CD4-positive, alpha-beta memory T cell (primary cell): ENCODE measurements around the gene KLHDC9. TPM values are rescaled to one million over a fixed set of nuclear protein-coding genes. Genes with fewer than 3 reads are reported as not detected.

Experiments
- CTCF ChIA-PET: fragments of 350-600 bp; sonication (Branson Sonifier 250); formaldehyde crosslinking; loops from one replicate; lab custom pipeline; 2021; ENCODE audit warnings: inconsistent platforms; ENCODE audit not compliant: partially characterized antibody; lab: Charles Lee
- POLR2A ChIA-PET: fragments of 350-600 bp; sonication (Branson Sonifier 250); formaldehyde crosslinking; loops from one replicate; lab custom pipeline; 2021; ENCODE audit not compliant: partially characterized antibody; lab: Charles Lee
- DNase-seq, 5 donors: peaks; one replicate each; pipeline versions ENCODE4 v3.0.0 to v3.0.0-alpha.2; 2020 to 2022; ENCODE audit warnings: mixed read lengths in 1 of 5
- H3K27ac ChIP-seq: one replicate; pipeline ENCODE4 v1.7.0; 2013; ENCODE audit warnings: low read depth, low read length
- H3K27me3 ChIP-seq: 2 replicates; pipeline ENCODE4 v1.7.0; 2013; ENCODE audit warnings: mild to moderate bottlenecking, low read length, moderate library complexity; ENCODE audit not compliant: insufficient read depth
- H3K36me3 ChIP-seq: 2 replicates; pipeline ENCODE4 v1.7.0; 2013; ENCODE audit warnings: mild to moderate bottlenecking, low read length, moderate library complexity; ENCODE audit not compliant: insufficient read depth
- H3K4me1 ChIP-seq: 2 replicates; pipeline ENCODE4 v1.7.0; 2013; ENCODE audit warnings: mild to moderate bottlenecking, low read length, moderate library complexity; ENCODE audit not compliant: insufficient read depth
- H3K4me3 ChIP-seq, 2 donors: one replicate each; pipeline ENCODE4 v1.7.0; 2013; ENCODE audit warnings: low read length in 2 of 2, mild to moderate bottlenecking in 1 of 2
- H3K9me3 ChIP-seq, 2 donors: one replicate each; pipeline ENCODE4 v1.7.0; 2013; ENCODE audit warnings: low read length in 2 of 2, control low read depth in 1 of 2; ENCODE audit not compliant: control insufficient read depth in 1 of 2
- H3K27ac Mint-ChIP-seq, 7 donors: one replicate each; pipeline ENCODE4 v1.8.0; 2020 to 2021; ENCODE audit warnings: mixed read lengths in 7 of 7, mild to moderate bottlenecking in 6 of 7, inconsistent platforms in 3 of 7, moderate library complexity in 3 of 7
- H3K27me3 Mint-ChIP-seq, 2 donors: one replicate each; pipeline ENCODE4 v1.8.0; 2020 to 2021; ENCODE audit warnings: mixed read lengths in 2 of 2
- H3K36me3 Mint-ChIP-seq, 2 donors: one replicate each; pipeline ENCODE4 v1.8.0; 2020 to 2021; ENCODE audit warnings: mixed read lengths in 2 of 2, inconsistent platforms in 1 of 2, mild to moderate bottlenecking in 1 of 2
- H3K4me1 Mint-ChIP-seq, 4 donors: one replicate each; pipeline ENCODE4 v1.8.0; 2020 to 2021; ENCODE audit warnings: mixed read lengths in 4 of 4, mild to moderate bottlenecking in 1 of 4
- H3K4me3 Mint-ChIP-seq, 8 donors: one replicate each; pipeline ENCODE4 v1.8.0; 2020 to 2021; ENCODE audit warnings: mixed read lengths in 8 of 8, mild to moderate bottlenecking in 7 of 8, moderate library complexity in 6 of 8, inconsistent platforms in 3 of 8
- H3K9me3 Mint-ChIP-seq, 8 donors: one replicate each; pipeline ENCODE4 v1.8.0; 2020 to 2021; ENCODE audit warnings: mixed read lengths in 8 of 8, mild to moderate bottlenecking in 5 of 8, inconsistent platforms in 3 of 8, moderate library complexity in 1 of 8
- intact Hi-C: fragments of 100-400 bp; cut with micrococcal nuclease; formaldehyde crosslinking; loops from one replicate; pipeline ENCODE4 v1.15.1; 2023
- polyA plus RNA-seq, 2 donors: library from polyadenylated mRNA; unstranded; fragments of 300-500 nt; fragmentation: Illumina TruSeq; gene quantifications; one replicate each; pipeline ENCODE4 v1.2.3, GENCODE V29; 2021
- total RNA-seq, 2 experiments: library from RNA; stranded (reverse); gene quantifications; one replicate each; pipeline ENCODE4 v1.2.3, GENCODE V29; 2021

The KLHDC9 gene
- total and polyA plus RNA-seq, 4 experiments from 2014 or later = 0.52 to 2.4 (median 0.60) TPM

- H3K4me1 ChIP-seq = peaks cover 55% of the 10 kb centered on the region
- Mint-ChIP-seq H3K27me3 (no peaks in the 10 kb centered on the region), H3K4me1 (peaks cover 36 to 78% (median 52%) of the 10 kb centered on the region in 4 donors), H3K4me3 (peak overlapping the region; percentile 90 to 100 (median 99)), H3K9me3 (no peaks in the 10 kb centered on the region), H3K27ac (peak overlapping the region; percentile 92 to 100 (median 99)), H3K36me3 (peaks cover 27 to 36% of the 10 kb centered on the region in 2 donors)
- peak in 2 of 5 donors; percentile 7 to 31 for DNase-seq
- POLR2A ChIA-PET = interaction anchor here (0.6 to 10.9 kb wide), 29 partner anchors 9 to 863 kb away, joined by 3 to 602 read pairs (median 5); partner anchors contain the start of genes DEDD, F11R, KLHDC9 and LY9
- intact Hi-C loops = loop anchor here (1.0 to 5.0 kb wide), 6 partner anchors 24 to 727 kb away; partner anchors contain the start of genes COPA, NCSTN, NIT1 and PFDN2
- H3K4me3 ChIP-seq = peak overlapping the region; percentile 80 to 96
- H3K36me3 ChIP-seq = no peaks in the 10 kb centered on the region
- H3K9me3 ChIP-seq = no peaks in the 10 kb centered on the region
- CTCF ChIA-PET = interaction anchor here (0.9 to 10.1 kb wide), 15 partner anchors 10 to 156 kb away, joined by 3 to 171 read pairs (median 4); partner anchors contain the start of genes DEDD, F11R, KLHDC9 and TOMM40L
- H3K27ac ChIP-seq = peak overlapping the region; percentile 93
- H3K27me3 ChIP-seq = no peaks in the 10 kb centered on the region
Measured at GRCh38 chr1:161069241-161069640, 28.9 kb upstream of the KLHDC9 start.

GRCh38 chr1:161069731-161070270 is 28.4 kb upstream of the KLHDC9 start, which contains the start of gene ARHGAP30:
Gene ARHGAP30, minus strand, starts transcription at chr1:161069891. Its CDS starts 267 bp downstream, at chr1:161069624.
- H3K4me1 ChIP-seq = peaks cover 50% of the 10 kb centered on the region
- peak within 1 kb of the TSS; percentile 92 to 100 (median 99) for H3K27ac Mint-ChIP-seq
- CTCF ChIA-PET = interaction anchor here (0.8 to 10.1 kb wide), 17 partner anchors 10 to 156 kb away, joined by 3 to 171 read pairs (median 4); partner anchors contain the start of genes DEDD, F11R, KLHDC9 and PPOX
- DNase-seq = peak; percentile 86 to 94 (median 88)
- peak within 1 kb of the TSS; percentile 93 for H3K27ac ChIP-seq
- no peaks in the 10 kb centered on the region for H3K9me3 ChIP-seq
- peaks cover 31 to 74% (median 46%) of the 10 kb centered on the region in 4 donors for H3K4me1 Mint-ChIP-seq
- H3K27me3 ChIP-seq = no peaks in the 10 kb centered on the region
- H3K27me3 Mint-ChIP-seq = no peaks in the 10 kb centered on the region
- H3K36me3 Mint-ChIP-seq = peaks cover 22 to 32% of the 10 kb centered on the region in 2 donors
- peak within 1 kb of the TSS; percentile 90 to 100 (median 99) for H3K4me3 Mint-ChIP-seq
- H3K9me3 Mint-ChIP-seq = no peaks in the 10 kb centered on the region
- no peaks in the 10 kb centered on the region for H3K36me3 ChIP-seq
- POLR2A ChIA-PET = interaction anchor here (0.6 to 10.9 kb wide), 26 partner anchors 10 to 864 kb away, joined by 3 to 602 read pairs (median 6); partner anchors contain the start of genes DEDD, F11R, KLHDC9 and LY9
- peak within 1 kb of the TSS; percentile 80 to 96 for H3K4me3 ChIP-seq
- intact Hi-C loops = loop anchor here (1.0 to 5.0 kb wide), 7 partner anchors 24 to 728 kb away; partner anchors contain the start of genes COPA, NCSTN, NIT1 and PFDN2

GRCh38 chr1:161070761-161071160 is 27.4 kb upstream of the KLHDC9 start:
- Mint-ChIP-seq H3K9me3 (no peaks in the 10 kb centered on the region), H3K27ac (peak overlapping the region; percentile 77 to 100 (median 92))
- intact Hi-C loops = loop anchor here (1.0 kb wide), 1 partner anchor 27 kb away; no protein-coding TSS in a partner anchor

GRCh38 chr1:161071886-161072371 is 26.2 kb upstream of the KLHDC9 start:
- peaks cover 30% of the 10 kb centered on the region for H3K4me1 ChIP-seq
- H3K27me3 ChIP-seq = no peaks in the 10 kb centered on the region
- Mint-ChIP-seq H3K4me3 (peak overlapping the region in 1 of 8 donors; percentile 17), H3K36me3 (peaks cover 17 to 19% of the 10 kb centered on the region in 2 donors), H3K4me1 (peaks cover 24 to 56% (median 33%) of the 10 kb centered on the region in 4 donors), H3K27me3 (no peaks in the 10 kb centered on the region), H3K9me3 (no peaks in the 10 kb centered on the region), H3K27ac (peak overlapping the region in 6 of 7 donors; percentile 68 to 92 (median 72))
- no peak overlapping the region for H3K4me3 ChIP-seq
- CTCF ChIA-PET = interaction anchor here (1.4 to 10.1 kb wide), 7 partner anchors 13 to 310 kb away, joined by 3 to 171 read pairs (median 7); partner anchors contain the start of genes KLHDC9, TSTD1 and USF1
- H3K36me3 ChIP-seq = no peaks in the 10 kb centered on the region
- POLR2A ChIA-PET = interaction anchor here (1.0 to 10.9 kb wide), 4 partner anchors 12 to 235 kb away, joined by 3 to 602 read pairs (median 78); partner anchors contain the start of genes KLHDC9, TSTD1 and USF1
- H3K9me3 ChIP-seq = no peaks in the 10 kb centered on the region
- no peak overlapping the region for H3K27ac ChIP-seq
- DNase-seq = peak in 4 of 5 donors; percentile 35 to 39 (median 37)
- intact Hi-C loops = no loop called here

More at GRCh38 chr1:161070761-161071160, 27.4 kb upstream of the KLHDC9 start:
- CTCF ChIA-PET = interaction anchor here (0.6 to 10.1 kb wide), 18 partner anchors 11 to 402 kb away, joined by 3 to 171 read pairs (median 4); partner anchors contain the start of genes DEDD, F11R, KLHDC9 and PPOX
- POLR2A ChIA-PET = interaction anchor here (1.1 to 10.9 kb wide), 14 partner anchors 9 to 274 kb away, joined by 3 to 602 read pairs (median 18); partner anchors contain the start of genes DEDD, F11R, KLHDC9 and LY9
- H3K4me3 Mint-ChIP-seq = peak overlapping the region in 1 of 8 donors; percentile 90
- no peak for DNase-seq
- Histone ChIP-seq H3K4me3 (no peak overlapping the region), H3K9me3 (no peaks in the 10 kb centered on the region), H3K27me3 (no peaks in the 10 kb centered on the region), H3K36me3 (no peaks in the 10 kb centered on the region), H3K4me1 (peaks cover 42% of the 10 kb centered on the region), H3K27ac (peak overlapping the region; percentile 93)
- no peaks in the 10 kb centered on the region for H3K27me3 Mint-ChIP-seq
- H3K36me3 Mint-ChIP-seq = peaks cover 22 to 25% of the 10 kb centered on the region in 2 donors
- H3K4me1 Mint-ChIP-seq = peaks cover 30 to 68% (median 41%) of the 10 kb centered on the region in 4 donors

- H3K27me3 ChIP-seq = no peaks in the 10 kb centered on the region
- Mint-ChIP-seq H3K27ac (peak overlapping the region in 5 of 7 donors; percentile 3 to 73 (median 42)), H3K9me3 (no peaks in the 10 kb centered on the region), H3K36me3 (peaks cover 9 to 16% of the 10 kb centered on the region in 2 donors), H3K4me3 (no peak overlapping the region), H3K4me1 (peaks cover 17 to 46% (median 24%) of the 10 kb centered on the region in 4 donors), H3K27me3 (no peaks in the 10 kb centered on the region)
- DNase-seq = no peak
- H3K36me3 ChIP-seq = no peaks in the 10 kb centered on the region
- H3K27ac ChIP-seq = no peak overlapping the region
- ChIA-PET POLR2A (interaction anchor here (10.9 kb wide), 1 partner anchor 28 kb away, joined by 602 read pairs; the partner anchor contains the start of genes TSTD1 and USF1), CTCF (interaction anchor here (1.3 to 10.1 kb wide), 4 partner anchors 23 to 30 kb away, joined by 4 to 171 read pairs (median 82); partner anchors contain the start of genes KLHDC9, TSTD1 and USF1)
- intact Hi-C loops = no loop called here
- H3K4me1 ChIP-seq = peaks cover 20% of the 10 kb centered on the region
- H3K4me3 ChIP-seq = no peak overlapping the region
- H3K9me3 ChIP-seq = no peaks in the 10 kb centered on the region
Measured at GRCh38 chr1:161072751-161073449, 25.3 kb upstream of the KLHDC9 start.

- Mint-ChIP-seq H3K4me1 (peaks cover 14 to 39% (median 20%) of the 10 kb centered on the region in 4 donors), H3K27me3 (no peaks in the 10 kb centered on the region), H3K4me3 (no peak overlapping the region), H3K9me3 (no peaks in the 10 kb centered on the region), H3K27ac (peak overlapping the region in 4 of 7 donors; percentile 3 to 63 (median 42)), H3K36me3 (peaks cover 4 to 9% of the 10 kb centered on the region in 2 donors)
- Histone ChIP-seq H3K9me3 (no peaks in the 10 kb centered on the region), H3K27ac (no peak overlapping the region), H3K4me1 (peaks cover 17% of the 10 kb centered on the region), H3K36me3 (no peaks in the 10 kb centered on the region), H3K4me3 (no peak overlapping the region), H3K27me3 (no peaks in the 10 kb centered on the region)
- POLR2A ChIA-PET = interaction anchor here (1.3 to 10.9 kb wide), 2 partner anchors 24 to 28 kb away, joined by 6 to 602 read pairs; partner anchors contain the start of genes KLHDC9, TSTD1 and USF1
- CTCF ChIA-PET = interaction anchor here (1.3 to 10.1 kb wide), 3 partner anchors 23 to 28 kb away, joined by 4 to 159 read pairs (median 5); partner anchors contain the start of genes KLHDC9 and USF1
- no peak for DNase-seq
- intact Hi-C loops = no loop called here
Measured at GRCh38 chr1:161073474-161074121, 24.6 kb upstream of the KLHDC9 start.
